Superior temporal gyrus (tissue), 1 donor: ENCODE measurements around the gene RERG.
"Not testable (repeated sequence)": the region's sequence is repeated elsewhere in the genome, so short reads cannot be mapped to it uniquely, and the experiment has no call there.

Experiments
- DNase-seq: peaks from one replicate; pipeline ENCODE4 v3.0.0-alpha.2; 2016; ENCODE audit errors: extremely low spot score

Gene RERG, protein sequence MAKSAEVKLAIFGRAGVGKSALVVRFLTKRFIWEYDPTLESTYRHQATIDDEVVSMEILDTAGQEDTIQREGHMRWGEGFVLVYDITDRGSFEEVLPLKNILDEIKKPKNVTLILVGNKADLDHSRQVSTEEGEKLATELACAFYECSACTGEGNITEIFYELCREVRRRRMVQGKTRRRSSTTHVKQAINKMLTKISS

GRCh38 chr12:15220915-15221885 lies at the start of gene RERG:
Gene RERG (minus strand): TSS chr12:15221417. CDS start chr12:15217489, 3,928 bp downstream.
- peak; percentile 85 for DNase-seq

- no peak for DNase-seq
Measured at GRCh38 chr12:15270591-15270990, 49.4 kb upstream of the RERG start.

DNA sequence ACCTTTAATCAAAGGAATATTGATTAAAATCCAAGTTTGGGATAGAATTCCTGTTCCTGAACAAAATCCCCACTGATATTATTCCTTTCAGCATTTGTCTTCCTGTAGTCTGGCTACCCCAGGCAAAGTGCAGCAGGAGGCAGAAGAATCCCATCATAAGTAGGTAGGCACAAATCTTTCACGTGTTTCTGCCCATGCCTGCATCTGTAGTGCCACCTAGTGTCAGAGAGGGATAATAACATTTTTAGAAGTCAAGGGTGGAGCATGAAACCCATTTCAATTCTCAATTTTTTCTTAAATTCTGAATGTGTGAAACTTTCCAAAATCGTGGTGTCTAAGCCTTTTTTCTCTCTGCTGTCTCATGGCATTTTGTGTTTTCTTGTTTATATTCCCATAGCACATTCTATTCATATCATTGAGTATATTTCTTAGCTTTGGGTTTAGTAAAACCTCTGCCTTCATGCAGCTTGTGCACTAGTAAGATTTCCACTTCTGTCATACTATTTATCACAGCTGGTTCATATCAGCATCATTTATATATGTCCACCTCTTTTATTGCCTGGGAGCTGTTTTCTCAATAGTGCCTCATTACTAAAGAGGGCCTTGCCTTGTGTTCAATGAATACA lies 47.8 kb upstream of the RERG start:
- DNase-seq, result peak; percentile 75

- no peak for DNase-seq
Measured at GRCh38 chr12:15268309-15268708, 47.1 kb upstream of the RERG start.

- DNase-seq, result no peak
Measured at GRCh38 chr12:15265875-15266274, 44.7 kb upstream of the RERG start.

- no peak for DNase-seq
Measured at GRCh38 chr12:15256761-15257160, 35.5 kb upstream of the RERG start.

GRCh38 chr12:15253990-15254389 lies 32.8 kb upstream of the RERG start:
- no peak for DNase-seq

- DNase-seq, result no peak
Measured at GRCh38 chr12:15244926-15245325, 23.7 kb upstream of the RERG start.

- DNase-seq, result no peak
Measured at GRCh38 chr12:15244341-15244740, 23.1 kb upstream of the RERG start.

DNA sequence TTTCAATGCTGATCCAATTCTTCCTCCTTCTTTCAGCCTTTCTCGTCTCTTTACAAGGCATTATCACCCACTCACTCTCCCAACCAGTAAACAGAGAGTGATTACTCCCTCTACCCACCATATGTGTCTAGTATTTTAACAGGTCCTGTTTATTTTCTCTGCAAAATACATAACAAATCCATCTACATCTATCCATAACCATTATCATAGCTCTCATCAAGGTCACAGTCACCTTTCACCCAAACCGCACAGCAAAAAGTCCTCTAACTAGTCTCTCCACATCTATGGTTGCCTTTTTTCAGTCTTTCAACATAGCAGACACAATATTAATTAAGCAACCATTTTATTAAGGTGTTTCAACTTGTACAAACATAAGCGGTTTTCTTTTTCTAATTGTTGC lies 21.9 kb upstream of the RERG start:
- DNase-seq, result no peak

DNA sequence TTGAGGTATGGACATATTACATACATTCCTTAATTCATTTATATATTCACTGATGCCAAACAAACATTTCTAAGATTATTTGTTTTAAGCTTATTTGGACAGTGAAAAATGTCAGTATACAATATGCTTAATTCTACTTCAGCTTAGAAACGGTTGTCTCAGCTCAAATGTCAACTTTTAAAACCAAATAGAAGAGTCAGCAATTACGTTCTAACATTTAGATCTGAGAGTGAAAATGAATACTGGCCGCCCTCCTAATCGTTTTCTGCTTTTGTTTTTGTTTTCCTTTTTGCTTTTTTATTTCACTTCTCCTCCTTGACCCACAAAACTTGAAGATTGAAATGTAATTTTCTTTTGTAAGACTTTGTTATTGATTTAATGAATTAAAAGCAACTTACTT lies 19.7 kb upstream of the RERG start:
- no peak for DNase-seq

DNA sequence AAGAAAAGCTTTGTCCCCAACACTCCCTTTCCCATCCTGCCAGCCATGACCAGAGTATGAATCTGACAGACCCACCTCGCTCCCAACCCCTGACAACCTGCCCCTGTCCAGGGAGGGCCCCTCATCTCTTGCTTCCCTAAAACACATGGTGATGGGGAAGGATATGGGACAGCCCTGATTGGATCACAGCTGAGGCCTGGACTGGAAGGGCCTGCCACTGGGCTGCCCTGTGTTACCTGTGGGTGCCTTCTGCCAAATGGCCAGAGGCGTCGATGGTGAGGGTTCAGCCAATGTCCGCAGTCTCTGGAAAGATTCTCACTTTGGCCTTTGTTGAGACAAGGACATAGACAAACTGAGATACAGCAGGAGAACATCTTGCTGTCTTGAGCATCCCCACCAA lies 13.3 kb upstream of the RERG start:
- no peak for DNase-seq

- DNase-seq, result no peak
Measured at GRCh38 chr12:15234011-15234410, 12.8 kb upstream of the RERG start.

- no peak for DNase-seq
Measured at GRCh38 chr12:15232959-15233358, 11.7 kb upstream of the RERG start.

GRCh38 chr12:15231493-15231892 lies 10.3 kb upstream of the RERG start:
- no peak for DNase-seq

- DNase-seq, result no peak
Measured at GRCh38 chr12:15230751-15231150, 9.5 kb upstream of the RERG start.

DNA sequence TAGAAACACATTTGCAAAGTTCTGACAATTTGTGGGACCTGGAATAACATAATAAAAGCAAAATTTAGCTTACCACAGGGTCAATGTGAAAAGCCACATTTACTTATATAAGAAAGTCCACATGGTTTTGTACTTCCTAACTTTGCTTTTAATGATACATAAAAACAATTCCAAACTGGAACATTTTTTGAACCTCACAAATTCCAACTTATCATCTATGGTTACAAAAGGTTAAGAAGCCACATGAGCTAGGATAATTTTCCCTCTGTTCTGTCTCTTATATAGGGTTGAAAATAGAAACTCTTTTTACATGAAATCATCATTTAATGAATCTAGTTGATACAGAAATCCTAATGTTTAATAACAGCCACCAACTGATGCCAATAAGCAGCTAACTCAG lies 8.9 kb upstream of the RERG start:
- no peak for DNase-seq

DNA sequence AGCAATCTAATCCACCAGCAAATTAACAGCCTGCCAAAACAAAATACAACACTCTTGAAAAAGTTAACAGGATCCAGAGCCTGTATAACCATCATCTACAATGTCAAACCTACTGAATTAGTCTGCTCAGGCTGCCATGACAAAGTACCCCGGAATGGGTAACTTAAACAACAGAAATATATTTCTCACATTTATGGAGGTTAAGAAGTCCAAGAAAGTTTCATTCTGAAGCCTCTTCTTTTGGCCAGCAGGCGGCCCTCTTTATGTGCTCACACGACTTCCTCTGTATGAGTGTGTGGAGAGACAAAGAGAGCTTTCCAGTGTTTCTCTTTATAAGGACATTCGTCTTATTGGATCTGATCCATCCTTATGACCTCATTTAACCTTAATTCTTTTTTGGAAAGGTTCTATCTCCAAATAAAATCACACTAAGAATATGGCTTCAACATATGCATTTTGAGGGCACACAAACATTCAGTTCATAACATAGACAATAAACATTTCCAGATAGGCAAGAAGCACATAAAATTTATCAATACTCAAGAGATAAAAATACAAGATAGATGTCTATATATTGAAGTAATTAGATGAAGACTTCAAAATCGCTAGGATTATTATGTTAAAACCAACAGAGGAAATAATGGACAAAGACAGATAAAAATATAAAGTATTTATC lies 5.9 kb upstream of the RERG start:
- no peak for DNase-seq

DNA sequence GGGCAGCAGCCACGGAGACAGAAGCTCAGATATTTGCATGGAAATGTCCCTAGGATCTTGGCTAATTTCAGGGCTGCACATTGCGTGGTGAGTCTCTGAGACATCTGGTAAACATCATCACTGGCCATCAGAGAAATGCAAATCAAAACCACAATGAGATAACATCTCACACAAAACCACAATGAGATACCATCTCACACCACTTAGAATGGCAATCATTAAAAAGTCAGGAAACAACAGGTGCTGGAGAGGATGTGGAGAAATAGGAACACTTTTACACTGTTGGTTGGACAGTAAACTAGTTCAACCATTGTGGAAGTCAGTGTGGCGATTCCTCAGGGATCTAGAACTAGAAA lies 4.6 kb upstream of the RERG start:
- DNase-seq, result not testable (repeated sequence)

DNA sequence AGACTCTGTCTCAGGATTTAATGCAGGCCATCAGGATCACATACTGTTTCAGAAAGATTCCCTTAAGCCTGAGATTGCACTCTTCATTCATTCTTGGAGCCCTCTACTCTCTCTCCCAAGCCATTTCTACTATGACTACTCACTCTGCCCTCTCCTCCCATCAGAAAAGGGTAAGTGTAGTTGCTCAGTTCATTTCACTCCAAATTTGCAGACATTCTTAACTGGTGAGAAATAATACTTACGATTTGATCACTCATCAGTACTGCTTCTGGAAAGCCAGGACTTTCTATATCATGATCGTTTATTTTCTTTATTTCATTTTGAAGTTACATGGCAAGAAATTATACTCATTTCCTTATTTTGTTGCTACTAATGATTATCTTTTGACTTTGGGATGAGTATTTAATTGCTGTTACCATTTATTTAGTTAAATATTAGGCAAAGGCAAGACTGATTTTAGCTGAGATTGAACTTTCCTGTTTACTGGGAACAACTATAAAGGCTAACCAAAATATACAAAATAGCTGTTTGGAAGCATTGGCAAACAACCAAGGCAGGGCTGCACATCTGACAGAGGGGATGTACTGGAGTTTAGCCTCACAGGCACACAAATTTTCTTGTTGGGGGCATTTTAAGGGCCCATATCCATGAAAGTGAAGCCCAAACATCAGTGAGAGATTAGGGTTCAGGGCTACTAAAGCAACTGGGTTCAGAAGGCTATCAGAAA lies 4.1 kb upstream of the RERG start:
- no peak for DNase-seq

- DNase-seq, result no peak
Measured at GRCh38 chr12:15222219-15222618, 1.0 kb upstream of the RERG start.

GRCh38 chr12:15220451-15220850 lies 766 bp downstream of the RERG start:
- no peak for DNase-seq
